Activated T-cell treated with anti-CD3 and anti-CD28 coated beads, Interleukin-2, amount 50 U/mL, for 72 hours (primary cell): ENCODE results near the gene SCARB2. TPM values are rescaled to one million over a fixed set of nuclear protein-coding genes. Genes with fewer than 3 reads are reported as not detected.

Source experiments
- ATAC-seq, 2 donors: fragments of 150-1000 bp; cut with Tn5 transposase; replicated peaks in 1 of 2; 2 replicates each; pipeline ENCODE4 v1.10.0; 2021; ENCODE audit warnings: moderate library complexity in 2 of 2, mild to moderate bottlenecking in 1 of 2
- DNase-seq, 2 donors: peaks; one replicate each; pipeline ENCODE4 v3.0.0; 2021 to 2022; ENCODE audit warnings: mixed read lengths in 1 of 2
- H3K27ac Mint-ChIP-seq: one replicate; pipeline ENCODE4 v1.8.0; 2022; ENCODE audit warnings: mild to moderate bottlenecking, moderate library complexity, mixed read lengths
- H3K27me3 Mint-ChIP-seq: one replicate; pipeline ENCODE4 v1.8.0; 2022; ENCODE audit warnings: low read depth, mixed read lengths
- H3K36me3 Mint-ChIP-seq, 2 donors: one replicate each; pipeline ENCODE4 v1.8.0; 2022; ENCODE audit warnings: mixed read lengths in 2 of 2, mild to moderate bottlenecking in 1 of 2; ENCODE audit not compliant: insufficient read depth in 2 of 2
- H3K4me1 Mint-ChIP-seq: one replicate; pipeline ENCODE4 v1.8.0; 2022; ENCODE audit warnings: low read depth, mixed read lengths
- H3K4me3 Mint-ChIP-seq, 2 donors: one replicate each; pipeline ENCODE4 v1.8.0; 2022; ENCODE audit warnings: mild to moderate bottlenecking in 2 of 2, mixed read lengths in 2 of 2, moderate library complexity in 2 of 2
- H3K9me3 Mint-ChIP-seq, 2 donors: one replicate each; pipeline ENCODE4 v1.8.0; 2022; ENCODE audit warnings: mixed read lengths in 2 of 2
- total RNA-seq, 2 donors: library from RNA; stranded (reverse); gene quantifications; one replicate each; pipeline ENCODE4 v1.2.3, GENCODE V29; 2022

SCARB2 gene
- total RNA-seq, 2 donors from 2014 or later: 5.1 to 8.1 TPM

DNA sequence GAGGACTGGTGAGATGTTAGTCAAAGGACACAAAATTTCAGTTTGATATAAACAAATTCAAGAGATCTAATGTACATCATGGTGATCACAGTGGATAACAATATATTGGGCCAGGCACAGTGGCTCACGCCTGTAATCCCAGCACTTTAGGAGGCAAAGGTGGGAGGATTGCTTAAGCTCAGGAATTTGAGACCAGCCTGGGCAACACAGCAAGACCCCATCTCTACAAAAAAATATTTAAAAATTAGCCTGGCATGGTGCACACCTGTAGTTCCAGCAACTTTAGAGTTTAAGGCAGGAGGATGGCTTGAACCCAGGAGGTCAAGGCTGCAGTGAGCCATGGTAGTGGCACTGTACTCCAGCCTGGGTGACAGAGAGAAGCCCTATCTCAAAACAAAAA is 8.7 kb downstream of the SCARB2 start:
- DNase-seq: no peak
- H3K27ac Mint-ChIP-seq: no peak overlapping the region
- ATAC-seq: no peak
- H3K36me3 Mint-ChIP-seq: no peaks in the 10 kb centered on the region
- peaks cover 23% of the 10 kb centered on the region for H3K4me1 Mint-ChIP-seq
- no peaks in the 10 kb centered on the region for H3K9me3 Mint-ChIP-seq
- H3K4me3 Mint-ChIP-seq: no peak overlapping the region
- H3K27me3 Mint-ChIP-seq: no peaks in the 10 kb centered on the region

DNA sequence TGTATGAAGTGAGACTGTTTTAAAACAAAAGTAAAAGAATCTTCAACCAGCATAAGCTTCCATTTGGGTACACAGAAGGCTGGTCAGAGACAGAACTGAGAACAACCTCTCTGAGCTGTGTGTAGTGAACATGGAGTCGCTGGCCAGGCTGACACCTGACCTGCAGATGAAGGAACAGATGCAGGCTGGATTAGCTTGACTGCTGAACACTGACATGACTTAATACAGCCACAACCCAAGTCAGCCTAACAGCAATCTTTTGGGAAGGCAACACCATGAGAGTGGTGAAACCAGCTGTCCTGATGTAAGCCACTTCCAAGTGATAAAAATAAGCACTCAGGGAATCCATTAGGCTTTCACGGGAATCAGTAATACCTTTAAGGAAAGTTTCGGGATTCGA is 10.1 kb downstream of the SCARB2 start:
- Mint-ChIP-seq H3K36me3 (no peaks in the 10 kb centered on the region), H3K4me1 (peaks cover 33% of the 10 kb centered on the region), H3K27ac (no peak overlapping the region), H3K27me3 (no peaks in the 10 kb centered on the region), H3K4me3 (no peak overlapping the region), H3K9me3 (no peaks in the 10 kb centered on the region)
- ATAC-seq: no peak
- DNase-seq: no peak

DNA sequence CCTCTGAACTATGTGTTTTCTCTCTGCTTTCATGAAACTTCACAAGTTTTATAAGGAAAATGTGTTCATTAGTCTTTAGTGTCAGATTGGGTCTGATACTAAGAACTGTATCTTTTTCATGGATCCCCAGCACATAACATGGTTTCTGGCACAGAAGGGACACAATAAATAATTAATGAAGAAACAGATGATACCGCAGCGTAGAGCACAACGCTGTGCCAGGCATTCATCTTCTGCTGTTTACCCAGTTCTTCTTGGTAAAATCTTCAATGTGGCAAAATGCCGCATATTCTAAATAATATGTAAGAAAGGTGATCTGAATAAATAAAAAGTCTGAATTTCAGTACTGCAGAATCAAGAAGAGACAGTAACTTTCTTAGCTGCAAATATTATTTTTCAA is 12.3 kb downstream of the SCARB2 start:
- H3K4me1 Mint-ChIP-seq: peaks cover 45% of the 10 kb centered on the region
- no peaks in the 10 kb centered on the region for H3K36me3 Mint-ChIP-seq
- no peak for DNase-seq
- H3K9me3 Mint-ChIP-seq: no peaks in the 10 kb centered on the region
- no peaks in the 10 kb centered on the region for H3K27me3 Mint-ChIP-seq
- no peak overlapping the region for H3K27ac Mint-ChIP-seq
- ATAC-seq: no peak
- H3K4me3 Mint-ChIP-seq: no peak overlapping the region

DNA sequence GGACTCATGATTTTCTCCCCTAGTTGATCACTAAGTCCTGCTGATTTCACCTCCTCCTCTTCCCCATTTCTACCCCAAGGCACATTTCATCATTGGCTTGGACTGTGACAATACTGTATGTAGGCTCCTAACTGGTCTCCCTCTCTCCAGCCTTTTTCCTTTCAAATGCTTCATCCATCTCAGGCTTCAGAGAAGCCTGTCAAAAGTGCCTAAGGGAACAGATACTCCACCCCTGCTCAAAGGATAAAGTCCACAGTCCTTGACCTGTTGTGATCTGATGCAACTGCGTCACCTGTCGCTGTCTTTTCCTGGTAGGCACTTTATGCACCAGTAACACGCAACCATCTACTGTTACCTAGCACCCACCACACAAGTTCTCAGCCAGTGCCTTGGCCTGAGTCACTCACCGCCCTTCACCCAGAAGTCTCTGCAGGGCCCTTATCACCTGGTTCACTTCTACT is 12.8 kb downstream of the SCARB2 start:
- no peaks in the 10 kb centered on the region for H3K36me3 Mint-ChIP-seq

DNA sequence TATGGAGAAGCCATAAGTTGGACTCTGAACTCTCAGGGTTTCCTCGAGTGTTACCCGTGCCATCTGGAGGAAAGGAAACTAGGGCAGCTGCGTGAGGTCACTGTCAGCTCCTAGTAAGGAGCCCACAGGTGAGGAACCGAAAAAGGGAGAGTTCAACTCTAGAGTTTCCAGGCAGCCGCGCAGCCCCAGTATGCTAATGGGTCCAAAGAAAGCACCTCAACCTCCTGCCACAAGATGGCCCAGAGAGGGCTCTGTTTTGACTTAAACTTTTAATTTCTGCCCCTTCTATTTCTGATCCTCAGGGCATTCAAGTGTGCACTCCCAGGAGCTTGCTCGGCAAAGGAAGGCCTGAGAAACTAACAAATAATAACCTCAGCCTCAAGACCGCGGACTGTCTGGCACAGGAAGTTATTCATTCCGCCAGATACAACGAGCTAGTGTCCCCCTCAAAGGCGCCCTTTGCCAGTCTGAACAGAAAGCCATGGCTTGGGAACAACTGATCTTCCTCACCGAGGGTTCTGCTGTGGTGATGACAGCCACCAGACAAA is 13.9 kb downstream of the SCARB2 start:
- H3K4me1 Mint-ChIP-seq: peaks cover 45% of the 10 kb centered on the region
- no peaks in the 10 kb centered on the region for H3K9me3 Mint-ChIP-seq

More for the DNA sequence above, 12.8 kb downstream of the SCARB2 start:
- ATAC-seq: peak; percentile 75 to 81
- H3K27ac Mint-ChIP-seq: peak overlapping the region; percentile 81
- H3K9me3 Mint-ChIP-seq: no peaks in the 10 kb centered on the region
- H3K4me3 Mint-ChIP-seq: peak overlapping the region; percentile 42 to 62
- peak; percentile 46 for DNase-seq
- no peaks in the 10 kb centered on the region for H3K27me3 Mint-ChIP-seq
- peaks cover 45% of the 10 kb centered on the region for H3K4me1 Mint-ChIP-seq

DNA sequence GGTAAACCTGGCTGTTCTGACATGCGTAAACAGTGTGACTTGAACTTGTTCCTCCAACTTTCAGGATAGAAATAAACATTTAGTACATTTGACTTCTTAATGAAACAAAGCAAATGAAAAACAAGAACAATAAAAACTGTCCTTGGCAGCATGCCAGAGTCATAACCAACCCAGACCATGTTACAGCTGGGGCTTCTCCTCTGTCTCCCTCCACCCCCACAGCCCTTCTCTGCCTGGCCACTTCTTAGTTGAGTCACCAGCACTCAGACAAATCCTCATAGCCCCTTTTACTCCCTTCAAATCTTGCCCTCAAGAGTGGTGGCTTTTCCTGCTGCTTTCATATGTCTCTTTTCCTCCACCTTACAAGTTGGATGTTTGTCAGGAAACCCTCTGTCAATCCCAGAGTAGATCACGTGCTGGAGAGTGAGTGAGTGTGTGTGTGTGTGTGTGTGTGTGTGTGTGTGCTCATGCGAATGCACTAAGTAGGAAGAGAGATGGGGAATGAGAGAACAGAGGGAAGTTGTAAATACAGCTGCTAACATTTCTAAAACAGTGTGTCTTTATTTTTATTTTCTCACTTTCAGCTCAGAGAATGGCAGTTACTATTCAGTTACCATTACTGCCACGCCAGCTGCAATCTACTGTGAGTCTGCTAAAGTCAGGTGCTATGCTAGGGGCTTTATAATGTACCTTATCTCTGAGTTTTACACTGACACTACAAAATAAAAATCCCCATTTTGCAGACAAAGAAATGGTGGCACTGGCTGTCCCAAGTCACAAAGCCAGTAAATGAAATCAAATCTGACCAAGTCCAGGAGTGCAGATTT is 15.0 kb downstream of the SCARB2 start:
- Mint-ChIP-seq H3K36me3 (peaks cover 0 to 4% of the 10 kb centered on the region in 2 donors), H3K9me3 (no peaks in the 10 kb centered on the region), H3K27me3 (no peaks in the 10 kb centered on the region), H3K4me3 (peak overlapping the region; percentile 54 to 71), H3K27ac (peak overlapping the region; percentile 17), H3K4me1 (peaks cover 45% of the 10 kb centered on the region)
- DNase-seq (peak; percentile 70 to 80), ATAC-seq (peak; percentile 83 to 90)

More for the DNA sequence above, 13.9 kb downstream of the SCARB2 start:
- H3K36me3 Mint-ChIP-seq: peaks cover 0 to under 1% of the 10 kb centered on the region in 2 donors
- peak overlapping the region; percentile 63 for H3K27ac Mint-ChIP-seq
- peak; percentile 14 to 23 for ATAC-seq
- DNase-seq: peak; percentile 18 to 27
- H3K4me3 Mint-ChIP-seq: peak overlapping the region; percentile 31 to 79
- no peaks in the 10 kb centered on the region for H3K27me3 Mint-ChIP-seq

DNA sequence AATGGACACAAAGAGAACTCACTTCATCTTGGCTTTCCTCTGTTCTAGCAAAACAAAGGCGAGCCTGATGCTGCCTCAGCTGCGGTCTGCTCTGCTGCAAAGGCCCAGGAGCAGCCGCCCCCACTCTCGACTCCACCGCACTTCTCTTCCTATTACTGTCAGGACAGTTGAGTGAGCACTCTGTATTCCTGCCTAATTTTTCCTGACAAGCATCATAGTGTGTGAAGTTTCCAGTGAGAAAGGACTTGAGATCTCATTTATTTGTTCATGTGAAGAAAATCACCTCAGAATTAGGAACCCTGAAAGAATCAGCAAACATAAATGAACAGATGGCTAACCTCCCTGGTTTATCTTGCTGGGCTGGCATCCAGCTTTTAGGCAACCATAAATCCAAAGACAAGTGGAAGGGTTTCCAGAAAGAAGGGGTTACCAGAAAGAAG is 15.6 kb downstream of the SCARB2 start:
- H3K4me3 Mint-ChIP-seq: peak overlapping the region; percentile 54 to 71
- H3K4me1 Mint-ChIP-seq: peaks cover 45% of the 10 kb centered on the region
- DNase-seq: peak; percentile 29 to 54
- peak overlapping the region; percentile 4 for H3K27ac Mint-ChIP-seq
- peaks cover 0 to 5% of the 10 kb centered on the region in 2 donors for H3K36me3 Mint-ChIP-seq
- ATAC-seq: peak; percentile 32 to 51
- H3K27me3 Mint-ChIP-seq: no peaks in the 10 kb centered on the region
- H3K9me3 Mint-ChIP-seq: no peaks in the 10 kb centered on the region

DNA sequence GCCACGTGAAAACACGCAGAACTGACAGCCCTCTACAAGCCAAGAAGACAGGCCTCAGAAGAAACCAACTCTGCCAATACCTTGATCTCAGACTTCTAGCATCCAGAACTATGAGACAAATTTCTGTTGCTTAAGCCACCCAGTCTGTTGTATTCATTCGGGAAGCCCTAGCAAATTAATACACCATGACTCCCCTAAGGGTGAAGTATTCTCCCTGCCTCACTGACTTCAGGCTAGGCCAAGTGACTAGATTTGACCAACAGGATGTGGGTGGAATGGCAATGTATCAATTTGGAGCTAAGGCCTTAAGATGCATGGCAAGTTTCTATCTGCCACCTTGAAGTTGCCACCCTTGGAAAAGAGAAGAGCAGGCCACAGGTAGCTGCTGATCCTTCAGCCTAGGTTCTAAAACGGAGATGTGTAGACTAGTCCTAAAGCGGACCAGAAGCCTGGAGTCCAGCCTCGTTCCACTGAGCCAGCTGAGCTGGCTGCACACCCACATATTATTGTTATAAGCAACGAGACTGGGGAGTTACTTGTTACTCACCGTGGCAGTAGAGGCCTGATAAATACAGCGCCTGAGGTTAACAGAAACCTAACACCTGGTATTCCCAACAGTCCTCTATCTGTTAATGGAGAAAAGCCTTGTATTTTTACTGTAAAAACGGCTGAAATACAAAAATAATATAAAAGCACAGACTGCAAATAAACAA is 16.4 kb downstream of the SCARB2 start:
- peaks cover 1 to 2% of the 10 kb centered on the region in 2 donors for H3K9me3 Mint-ChIP-seq
- ATAC-seq (no peak), DNase-seq (no peak)
- H3K27ac Mint-ChIP-seq: peak overlapping the region; percentile 34
- H3K36me3 Mint-ChIP-seq: peaks cover 1 to 11% of the 10 kb centered on the region in 2 donors
- peaks cover 45% of the 10 kb centered on the region for H3K4me1 Mint-ChIP-seq
- H3K27me3 Mint-ChIP-seq: no peaks in the 10 kb centered on the region
- H3K4me3 Mint-ChIP-seq: peak overlapping the region; percentile 54 to 71

DNA sequence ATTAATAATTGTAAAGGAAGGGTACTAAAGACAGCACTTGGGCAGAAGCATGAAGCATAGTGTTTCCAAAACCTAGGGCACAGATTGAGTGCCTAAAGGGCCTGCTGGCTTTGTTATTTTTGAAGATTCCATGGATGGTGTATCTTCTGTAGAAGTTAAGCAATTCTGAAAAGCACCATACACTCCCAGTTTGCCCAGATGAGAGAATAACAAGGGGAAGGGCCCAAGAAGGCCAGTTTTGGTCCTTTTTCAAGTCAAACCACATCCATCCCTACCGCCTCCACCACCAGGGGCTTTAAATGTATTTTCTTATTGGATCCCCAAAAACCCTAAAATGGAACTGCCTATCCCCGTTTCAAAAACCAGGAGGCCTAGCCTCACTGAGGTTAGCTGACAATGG is 17.2 kb downstream of the SCARB2 start:
- ATAC-seq (no peak), DNase-seq (no peak)
- Mint-ChIP-seq H3K27ac (no peak overlapping the region), H3K9me3 (peaks cover 5 to 7% of the 10 kb centered on the region in 2 donors), H3K4me1 (peaks cover 45% of the 10 kb centered on the region), H3K36me3 (peaks cover 6 to 17% of the 10 kb centered on the region in 2 donors), H3K4me3 (no peak overlapping the region), H3K27me3 (no peaks in the 10 kb centered on the region)

DNA sequence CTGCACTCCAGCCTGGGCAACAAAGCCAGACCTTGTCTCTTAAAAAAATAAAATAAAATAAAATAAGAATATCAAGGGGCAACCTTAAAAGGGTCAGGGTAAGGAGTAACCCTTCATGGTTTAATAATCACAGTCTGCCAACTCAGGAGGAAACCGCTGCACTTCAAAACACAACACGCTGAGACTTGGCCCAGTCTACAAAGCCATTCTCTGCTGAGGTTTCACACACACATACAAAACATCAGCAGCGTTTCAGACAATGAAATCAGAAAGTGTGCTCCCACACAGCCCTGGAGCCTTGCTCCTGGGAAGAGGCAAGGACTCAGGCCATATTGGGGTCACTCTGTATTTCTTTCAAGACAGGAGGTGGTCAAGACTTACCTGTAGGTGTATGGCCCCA is 18.3 kb downstream of the SCARB2 start:
- peaks cover 7 to 17% of the 10 kb centered on the region in 2 donors for H3K36me3 Mint-ChIP-seq
- H3K4me3 Mint-ChIP-seq: no peak overlapping the region
- H3K9me3 Mint-ChIP-seq: peaks cover 5 to 8% of the 10 kb centered on the region in 2 donors
- ATAC-seq (no peak), DNase-seq (no peak)
- H3K27me3 Mint-ChIP-seq: no peaks in the 10 kb centered on the region
- H3K4me1 Mint-ChIP-seq: peaks cover 35% of the 10 kb centered on the region
- no peak overlapping the region for H3K27ac Mint-ChIP-seq

DNA sequence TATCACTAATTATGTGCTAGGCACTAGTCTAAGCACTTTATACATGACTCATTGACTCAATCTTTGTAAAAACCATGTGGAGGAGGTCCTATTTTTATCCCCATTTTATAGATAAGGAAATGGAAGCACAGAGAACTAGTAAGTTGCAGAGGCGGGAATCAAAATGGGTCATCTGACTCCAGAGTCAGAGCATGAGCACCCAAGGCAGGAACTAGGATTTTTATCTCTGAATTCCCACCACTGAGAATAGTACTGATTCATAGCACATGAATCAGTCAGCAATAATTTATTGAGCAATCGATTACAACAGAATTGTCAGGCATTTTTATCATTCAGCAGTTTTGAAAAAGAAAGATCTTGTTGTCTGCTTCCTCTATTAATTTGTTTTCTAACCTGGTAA is 19.3 kb downstream of the SCARB2 start:
- H3K36me3 Mint-ChIP-seq: peaks cover 7 to 17% of the 10 kb centered on the region in 2 donors
- H3K4me3 Mint-ChIP-seq: no peak overlapping the region
- peaks cover 25% of the 10 kb centered on the region for H3K4me1 Mint-ChIP-seq
- DNase-seq (no peak), ATAC-seq (no peak)
- H3K27me3 Mint-ChIP-seq: no peaks in the 10 kb centered on the region
- peaks cover 5 to 8% of the 10 kb centered on the region in 2 donors for H3K9me3 Mint-ChIP-seq
- peak overlapping the region; percentile 51 for H3K27ac Mint-ChIP-seq

DNA sequence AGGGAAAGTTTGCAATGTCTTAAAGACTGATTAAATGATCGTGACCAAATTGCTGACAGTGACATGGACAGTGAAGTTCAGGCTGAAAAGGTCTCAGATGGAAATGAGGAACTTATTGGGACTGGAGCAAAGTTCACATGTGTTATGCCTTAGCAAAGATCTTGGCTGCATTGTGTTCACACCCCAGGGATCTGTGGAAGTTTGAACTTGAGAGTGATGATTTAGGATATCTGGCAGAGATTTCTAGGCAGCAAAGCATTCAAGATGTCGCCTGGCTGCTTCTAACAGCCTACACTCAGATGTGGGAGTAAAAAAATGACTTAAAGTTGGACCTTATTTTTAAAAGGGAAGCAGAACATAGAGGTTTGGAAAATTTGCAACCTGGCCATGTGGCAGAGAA is 21.4 kb downstream of the SCARB2 start:
- H3K27me3 Mint-ChIP-seq: no peaks in the 10 kb centered on the region
- H3K9me3 Mint-ChIP-seq: peaks cover 5 to 8% of the 10 kb centered on the region in 2 donors
- no peak overlapping the region for H3K27ac Mint-ChIP-seq
- H3K4me1 Mint-ChIP-seq: peaks cover 4% of the 10 kb centered on the region
- H3K4me3 Mint-ChIP-seq: no peak overlapping the region
- DNase-seq (no peak), ATAC-seq (no peak)
- peaks cover 7 to 17% of the 10 kb centered on the region in 2 donors for H3K36me3 Mint-ChIP-seq

DNA sequence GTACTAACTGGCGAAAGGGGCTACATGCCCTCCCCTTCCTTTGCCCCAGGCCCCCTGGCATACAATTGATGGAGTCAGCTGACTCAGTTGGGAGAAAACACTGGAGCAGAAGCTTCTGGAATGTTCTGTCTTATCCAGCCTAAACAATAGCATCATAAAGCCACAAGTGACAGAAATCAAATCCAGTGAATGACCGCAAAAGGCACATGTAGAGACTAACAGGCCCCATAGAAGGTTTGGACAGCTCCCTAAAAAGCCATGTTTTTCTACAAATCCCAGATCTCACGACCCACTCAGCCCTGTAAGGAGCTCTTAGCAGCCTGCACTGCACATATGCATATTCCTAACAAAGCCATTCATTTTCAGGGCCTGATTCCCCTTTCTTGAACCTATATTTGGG is 25.1 kb downstream of the SCARB2 start:
- no peaks in the 10 kb centered on the region for H3K27me3 Mint-ChIP-seq
- peaks cover 7 to 13% of the 10 kb centered on the region in 2 donors for H3K36me3 Mint-ChIP-seq
- no peaks in the 10 kb centered on the region for H3K4me1 Mint-ChIP-seq
- DNase-seq (no peak), ATAC-seq (no peak)
- no peak overlapping the region for H3K4me3 Mint-ChIP-seq
- peaks cover 5 to 8% of the 10 kb centered on the region in 2 donors for H3K9me3 Mint-ChIP-seq
- no peak overlapping the region for H3K27ac Mint-ChIP-seq
